Measurements from ENCODE around the gene KCNH8.

The KCNH8 gene

DNA sequence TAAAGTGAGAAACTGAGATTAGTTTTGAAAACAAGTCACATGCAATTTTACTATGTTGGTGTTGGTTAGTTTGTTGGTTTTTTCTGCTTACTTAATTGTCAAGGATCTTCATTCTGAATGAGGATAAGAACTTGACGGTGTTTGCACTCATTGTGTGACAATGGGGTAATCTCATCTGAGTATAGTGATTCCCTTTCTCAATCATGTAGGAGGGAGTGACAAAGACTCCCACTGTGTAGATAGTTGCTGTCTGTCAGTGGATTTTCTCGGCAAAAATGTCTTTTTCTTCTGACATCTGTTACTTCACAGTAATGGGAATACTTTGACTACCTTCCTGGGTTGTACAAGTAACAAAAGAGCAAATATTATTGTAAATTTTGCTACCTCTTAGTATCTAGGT is 23.5 kb downstream of the KCNH8 start:
- 20 to 50% methylated on average over 1 of the region's 2 CpGs for WGBS, 2 experiments (ENCODE audit: insufficient coverage in 2 of 2)
- Histone ChIP-seq H3K27ac (ENCODE audit: low read depth, low read length, severe bottlenecking) (no peak overlapping the region), H3K4me1 (ENCODE audit: control insufficient read depth, insufficient read depth, low read length, poor library complexity, severe bottlenecking) (no peaks in the 10 kb centered on the region), H3K36me3 (ENCODE audit: control insufficient read depth, insufficient read depth, low read length) (no peaks in the 10 kb centered on the region), H3K4me3 (ENCODE audit: extremely low read depth, insufficient read depth, low read length, poor library complexity, severe bottlenecking) (no peak overlapping the region), H3K9me3 (ENCODE audit: control insufficient read depth, low read length) (no peaks in the 10 kb centered on the region)

GRCh38 chr3:19173945-19174344 is 25.6 kb downstream of the KCNH8 start:
- H3K27ac ChIP-seq (ENCODE audit: low read depth, low read length, severe bottlenecking): no peak overlapping the region
- H3K36me3 ChIP-seq (ENCODE audit: control insufficient read depth, insufficient read depth, low read length): no peaks in the 10 kb centered on the region
- WGBS, 2 experiments (ENCODE audit: insufficient coverage in 2 of 2): no CpG with 5 or more reads among the region's 1 CpG
- no peaks in the 10 kb centered on the region for H3K9me3 ChIP-seq (ENCODE audit: control insufficient read depth, low read length)
- no peak overlapping the region for H3K4me3 ChIP-seq (ENCODE audit: extremely low read depth, insufficient read depth, low read length, poor library complexity, severe bottlenecking)
- no peaks in the 10 kb centered on the region for H3K4me1 ChIP-seq (ENCODE audit: control insufficient read depth, insufficient read depth, low read length, poor library complexity, severe bottlenecking)

DNA sequence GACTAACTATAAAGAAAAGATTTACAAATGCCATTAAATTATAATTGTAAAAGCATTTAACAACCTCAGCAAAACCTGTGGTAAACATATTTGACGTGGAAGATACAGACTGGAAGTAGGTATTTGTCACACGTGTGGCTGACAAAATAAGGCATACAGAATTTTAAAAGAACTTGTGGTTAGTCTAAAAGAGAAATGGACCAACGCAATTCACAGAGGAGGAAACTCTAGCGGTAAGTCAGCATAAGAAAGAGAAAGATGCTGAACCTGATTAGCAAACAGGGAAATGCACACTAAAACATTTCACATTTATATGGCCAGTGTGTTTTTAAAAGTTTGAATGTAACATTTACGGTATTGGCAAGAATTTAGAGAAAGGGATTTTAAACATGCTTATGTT is 35.3 kb downstream of the KCNH8 start:
- whole genome bisulfite sequencing, 2 experiments (ENCODE audit: insufficient coverage in 2 of 2): 71 to 78% methylated on average over 1 to 3 of the region's 5 CpGs
- H3K27ac ChIP-seq (ENCODE audit: low read depth, low read length, severe bottlenecking): no peak overlapping the region
- no peaks in the 10 kb centered on the region for H3K4me1 ChIP-seq (ENCODE audit: control insufficient read depth, insufficient read depth, low read length, poor library complexity, severe bottlenecking)
- no peaks in the 10 kb centered on the region for H3K36me3 ChIP-seq (ENCODE audit: control insufficient read depth, insufficient read depth, low read length)
- no peak overlapping the region for H3K4me3 ChIP-seq (ENCODE audit: extremely low read depth, insufficient read depth, low read length, poor library complexity, severe bottlenecking)
- H3K9me3 ChIP-seq (ENCODE audit: control insufficient read depth, low read length): no peaks in the 10 kb centered on the region

DNA sequence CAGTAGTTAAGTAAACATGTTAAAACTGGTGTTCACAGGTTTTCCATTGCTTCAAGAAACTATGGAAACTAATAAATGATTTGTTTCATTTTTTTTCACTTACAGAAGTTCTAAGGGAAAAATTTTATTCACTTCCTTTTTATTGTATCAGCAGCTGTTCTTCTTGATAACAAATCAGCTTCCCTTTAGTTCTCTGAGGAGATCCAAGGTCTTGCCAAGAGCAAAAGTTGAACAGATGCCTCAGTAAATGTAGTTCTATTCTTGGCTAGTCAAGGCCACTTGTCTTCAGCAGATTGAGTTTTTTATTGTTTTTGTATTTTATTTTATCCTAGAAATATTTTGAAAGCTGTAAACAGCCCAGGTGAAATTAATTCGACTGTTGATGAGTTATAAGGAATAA is 41.8 kb downstream of the KCNH8 start:
- H3K36me3 ChIP-seq (ENCODE audit: control insufficient read depth, insufficient read depth, low read length): no peaks in the 10 kb centered on the region
- no peak overlapping the region for H3K4me3 ChIP-seq (ENCODE audit: extremely low read depth, insufficient read depth, low read length, poor library complexity, severe bottlenecking)
- no peaks in the 10 kb centered on the region for H3K9me3 ChIP-seq (ENCODE audit: control insufficient read depth, low read length)
- 89 to 100% methylated on average over 1 of the region's 1 CpG for WGBS, 2 experiments (ENCODE audit: insufficient coverage in 2 of 2)
- H3K4me1 ChIP-seq (ENCODE audit: control insufficient read depth, insufficient read depth, low read length, poor library complexity, severe bottlenecking): no peaks in the 10 kb centered on the region
- no peak overlapping the region for H3K27ac ChIP-seq (ENCODE audit: low read depth, low read length, severe bottlenecking)

GRCh38 chr3:19190602-19191001 is 42.3 kb downstream of the KCNH8 start:
- Histone ChIP-seq H3K36me3 (ENCODE audit: control insufficient read depth, insufficient read depth, low read length) (no peaks in the 10 kb centered on the region), H3K4me3 (ENCODE audit: extremely low read depth, insufficient read depth, low read length, poor library complexity, severe bottlenecking) (no peak overlapping the region), H3K27ac (ENCODE audit: low read depth, low read length, severe bottlenecking) (no peak overlapping the region), H3K9me3 (ENCODE audit: control insufficient read depth, low read length) (no peaks in the 10 kb centered on the region), H3K4me1 (ENCODE audit: control insufficient read depth, insufficient read depth, low read length, poor library complexity, severe bottlenecking) (no peaks in the 10 kb centered on the region)
- 100% methylated on average over 1 of the region's 4 CpGs for WGBS, 2 experiments (ENCODE audit: insufficient coverage in 2 of 2)

DNA sequence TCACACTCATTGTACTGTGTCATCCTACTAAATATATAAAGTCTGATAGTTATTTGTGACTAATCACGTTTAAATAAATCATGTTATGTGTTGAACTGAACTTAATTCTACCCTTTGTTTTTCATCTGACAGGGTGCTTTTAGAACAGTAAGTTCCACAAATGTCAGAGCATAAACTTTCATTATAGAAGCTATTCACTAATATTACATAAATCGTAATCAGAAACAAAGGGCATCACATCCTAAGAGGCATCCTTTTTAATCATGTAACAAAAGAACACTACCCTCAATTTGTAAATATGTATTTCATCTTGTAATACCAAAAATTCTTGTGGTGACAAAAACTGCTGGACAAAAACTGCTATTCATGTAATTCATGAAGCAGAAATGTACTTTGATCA is 50.8 kb downstream of the KCNH8 start:
- no CpG with 5 or more reads among the region's 2 CpGs for WGBS, 2 experiments (ENCODE audit: insufficient coverage in 2 of 2)
- no peak overlapping the region for H3K4me3 ChIP-seq (ENCODE audit: extremely low read depth, insufficient read depth, low read length, poor library complexity, severe bottlenecking)
- H3K9me3 ChIP-seq (ENCODE audit: control insufficient read depth, low read length): no peaks in the 10 kb centered on the region
- no peaks in the 10 kb centered on the region for H3K4me1 ChIP-seq (ENCODE audit: control insufficient read depth, insufficient read depth, low read length, poor library complexity, severe bottlenecking)
- H3K36me3 ChIP-seq (ENCODE audit: control insufficient read depth, insufficient read depth, low read length): no peaks in the 10 kb centered on the region
- H3K27ac ChIP-seq (ENCODE audit: low read depth, low read length, severe bottlenecking): no peak overlapping the region

DNA sequence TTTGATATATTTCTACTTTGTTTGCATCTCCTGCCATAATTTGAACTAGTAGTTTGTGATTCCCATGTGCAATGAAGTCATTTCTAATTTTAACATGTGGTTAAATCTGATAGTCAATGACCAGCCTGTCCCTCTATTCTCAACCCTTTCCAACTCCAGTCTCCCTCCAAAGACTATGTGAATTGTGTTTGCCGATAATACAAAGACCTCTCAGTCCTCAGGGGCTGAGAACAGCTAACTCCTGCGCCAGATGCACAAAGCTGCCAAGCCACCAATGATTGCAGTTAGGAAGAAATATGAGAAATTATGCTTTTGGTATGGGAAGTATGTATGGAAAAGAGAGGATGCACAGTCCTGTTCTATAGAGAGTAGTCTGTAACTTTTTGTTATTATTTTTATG is 54.0 kb downstream of the KCNH8 start:
- 89 to 100% methylated on average over 1 of the region's 2 CpGs for WGBS, 2 experiments (ENCODE audit: insufficient coverage in 2 of 2)
- Histone ChIP-seq H3K36me3 (ENCODE audit: control insufficient read depth, insufficient read depth, low read length) (no peaks in the 10 kb centered on the region), H3K4me1 (ENCODE audit: control insufficient read depth, insufficient read depth, low read length, poor library complexity, severe bottlenecking) (no peaks in the 10 kb centered on the region), H3K9me3 (ENCODE audit: control insufficient read depth, low read length) (no peaks in the 10 kb centered on the region), H3K27ac (ENCODE audit: low read depth, low read length, severe bottlenecking) (no peak overlapping the region), H3K4me3 (ENCODE audit: extremely low read depth, insufficient read depth, low read length, poor library complexity, severe bottlenecking) (no peak overlapping the region)

GRCh38 chr3:19202754-19203153 is 54.4 kb downstream of the KCNH8 start:
- Histone ChIP-seq H3K4me1 (ENCODE audit: control insufficient read depth, insufficient read depth, low read length, poor library complexity, severe bottlenecking) (no peaks in the 10 kb centered on the region), H3K9me3 (ENCODE audit: control insufficient read depth, low read length) (no peaks in the 10 kb centered on the region), H3K36me3 (ENCODE audit: control insufficient read depth, insufficient read depth, low read length) (no peaks in the 10 kb centered on the region), H3K4me3 (ENCODE audit: extremely low read depth, insufficient read depth, low read length, poor library complexity, severe bottlenecking) (no peak overlapping the region), H3K27ac (ENCODE audit: low read depth, low read length, severe bottlenecking) (no peak overlapping the region)
- no CpG with 5 or more reads among the region's 3 CpGs for WGBS, 2 experiments (ENCODE audit: insufficient coverage in 2 of 2)

GRCh38 chr3:19206540-19206939 is 58.2 kb downstream of the KCNH8 start:
- H3K27ac ChIP-seq (ENCODE audit: low read depth, low read length, severe bottlenecking): no peak overlapping the region
- no peak overlapping the region for H3K4me3 ChIP-seq (ENCODE audit: extremely low read depth, insufficient read depth, low read length, poor library complexity, severe bottlenecking)
- no peaks in the 10 kb centered on the region for H3K36me3 ChIP-seq (ENCODE audit: control insufficient read depth, insufficient read depth, low read length)
- WGBS, 2 experiments (ENCODE audit: insufficient coverage in 2 of 2): 100% methylated on average over 1 of the region's 2 CpGs
- no peaks in the 10 kb centered on the region for H3K9me3 ChIP-seq (ENCODE audit: control insufficient read depth, low read length)
- no peaks in the 10 kb centered on the region for H3K4me1 ChIP-seq (ENCODE audit: control insufficient read depth, insufficient read depth, low read length, poor library complexity, severe bottlenecking)

- Histone ChIP-seq H3K4me3 (ENCODE audit: extremely low read depth, insufficient read depth, low read length, poor library complexity, severe bottlenecking) (no peak overlapping the region), H3K36me3 (ENCODE audit: control insufficient read depth, insufficient read depth, low read length) (no peaks in the 10 kb centered on the region), H3K9me3 (ENCODE audit: control insufficient read depth, low read length) (no peaks in the 10 kb centered on the region), H3K4me1 (ENCODE audit: control insufficient read depth, insufficient read depth, low read length, poor library complexity, severe bottlenecking) (no peaks in the 10 kb centered on the region), H3K27ac (ENCODE audit: low read depth, low read length, severe bottlenecking) (no peak overlapping the region)
- WGBS, 2 experiments (ENCODE audit: insufficient coverage in 2 of 2): 67 to 100% methylated on average over 3 to 4 of the region's 6 CpGs
Observed at GRCh38 chr3:19213603-19214220, 65.4 kb downstream of the KCNH8 start.

DNA sequence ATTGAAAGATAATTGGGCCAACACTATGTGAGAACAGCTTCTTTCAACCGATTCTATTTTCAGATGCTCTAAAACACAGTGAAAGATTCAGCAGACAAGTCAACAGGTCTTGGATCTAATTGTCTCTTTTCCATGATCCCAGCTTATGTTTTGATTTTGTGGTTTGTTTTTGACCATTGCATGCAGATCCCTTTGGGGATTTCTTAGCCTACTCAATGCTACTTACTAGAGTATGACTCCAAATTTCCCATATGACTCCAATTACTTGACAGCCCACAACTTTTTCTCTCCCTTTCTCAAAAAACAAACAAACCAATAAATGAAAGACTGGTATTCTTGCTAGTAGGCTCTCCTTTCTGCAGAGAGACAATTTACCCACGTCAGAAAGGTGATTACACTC is 67.1 kb downstream of the KCNH8 start:
- no peak overlapping the region for H3K4me3 ChIP-seq (ENCODE audit: extremely low read depth, insufficient read depth, low read length, poor library complexity, severe bottlenecking)

More for the DNA sequence above, 67.1 kb downstream of the KCNH8 start:
- 100% methylated on average over 1 to 2 of the region's 2 CpGs for WGBS, 2 experiments (ENCODE audit: insufficient coverage in 2 of 2)
- no peaks in the 10 kb centered on the region for H3K4me1 ChIP-seq (ENCODE audit: control insufficient read depth, insufficient read depth, low read length, poor library complexity, severe bottlenecking)
- H3K36me3 ChIP-seq (ENCODE audit: control insufficient read depth, insufficient read depth, low read length): no peaks in the 10 kb centered on the region
- H3K27ac ChIP-seq (ENCODE audit: low read depth, low read length, severe bottlenecking): no peak overlapping the region
- H3K9me3 ChIP-seq (ENCODE audit: control insufficient read depth, low read length): no peaks in the 10 kb centered on the region

All from mesodermal cell (in vitro differentiated cells).